Superior temporal gyrus (tissue), 1 donor: Measurements from ENCODE around the gene DDX47.

Source experiments
- DNase-seq: peaks from one replicate; pipeline ENCODE4 v3.0.0-alpha.2; 2016; ENCODE audit errors: extremely low spot score

DDX47 gene

GRCh38 chr12:12813120-12814101 lies at the start of gene DDX47:
TSS of gene DDX47 (plus strand) at chr12:12813346. CDS start at chr12:12813368, 22 bp downstream.
- peak; percentile 95 for DNase-seq

DNA sequence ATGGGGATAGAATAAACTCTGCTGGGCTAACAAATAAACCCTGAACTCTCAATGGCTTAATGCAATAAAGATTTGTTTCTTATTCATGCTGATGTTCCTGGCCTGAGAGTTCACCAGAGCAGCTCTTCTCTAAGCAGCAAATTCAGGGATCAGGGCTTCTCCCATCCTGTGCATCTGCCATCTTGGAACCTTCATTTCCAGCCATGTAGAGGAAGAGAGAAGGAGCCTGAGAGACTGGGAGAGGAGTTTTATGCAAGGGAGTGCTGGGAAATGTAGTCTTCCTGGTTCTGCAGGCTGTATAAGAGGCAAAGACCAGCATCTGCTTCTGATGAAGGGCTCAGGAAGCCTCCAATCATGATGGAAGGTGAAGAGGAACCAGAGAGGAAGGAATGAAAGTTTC lies 48.3 kb upstream of the DDX47 start:
- no peak for DNase-seq

DNA sequence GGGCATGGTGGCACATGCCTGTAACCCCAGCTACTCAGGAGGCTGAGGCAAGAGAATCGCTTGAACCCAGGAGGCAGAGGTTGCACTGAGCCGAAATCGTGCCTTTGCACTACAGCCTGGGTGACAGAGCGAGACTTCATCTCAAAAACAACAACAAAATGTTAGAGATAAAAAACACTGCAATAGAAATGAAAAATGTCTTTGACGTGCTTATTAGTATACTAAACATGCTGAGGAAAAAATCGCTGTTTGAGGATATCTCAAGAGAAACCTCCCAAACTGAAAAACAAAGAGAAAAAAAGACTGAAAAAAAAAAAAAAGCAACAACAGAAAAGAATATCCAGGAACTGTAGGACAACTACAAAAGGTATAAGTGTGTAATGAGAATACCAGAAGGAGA lies 42.9 kb upstream of the DDX47 start:
- DNase-seq = no peak

DNA sequence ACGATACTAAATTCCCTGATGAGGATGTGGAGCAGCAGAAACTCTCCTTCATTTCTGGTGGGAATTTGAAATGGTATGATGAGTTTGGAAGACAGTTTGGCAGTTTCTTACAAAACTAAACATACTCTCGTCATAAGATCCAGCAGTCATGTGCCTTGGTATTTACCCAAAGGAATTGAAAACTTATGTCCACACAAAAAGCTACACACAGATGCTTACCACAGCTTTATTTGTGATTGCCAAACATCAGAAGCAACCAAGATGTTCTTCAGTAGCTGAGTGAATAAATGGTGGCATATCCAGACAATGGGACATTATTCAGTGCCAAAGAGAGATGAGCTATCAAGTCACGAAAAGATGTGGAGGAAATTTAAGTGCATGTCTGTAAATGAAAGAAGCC lies 38.4 kb upstream of the DDX47 start:
- no peak for DNase-seq

GRCh38 chr12:12776261-12776660 lies 36.9 kb upstream of the DDX47 start:
- no peak for DNase-seq

DNA sequence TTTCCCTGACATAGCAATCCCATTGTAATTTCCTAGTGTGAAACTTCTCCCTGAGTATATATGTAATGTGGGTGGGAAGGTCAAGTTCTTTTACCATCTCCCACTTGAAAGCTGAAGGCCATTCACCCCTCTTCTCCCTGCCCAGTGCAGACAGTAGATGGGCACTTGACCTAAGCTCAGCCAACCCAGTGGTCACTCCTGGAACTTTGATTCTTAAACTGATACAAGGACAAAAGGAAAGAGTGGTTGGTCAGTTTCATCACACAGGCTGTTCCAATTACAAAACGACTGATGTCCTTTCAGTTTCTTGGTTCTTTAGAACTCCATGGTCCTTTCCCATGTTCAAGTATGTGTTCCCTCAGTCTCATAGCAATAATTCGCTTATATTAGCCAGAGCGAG lies 36.1 kb upstream of the DDX47 start:
- DNase-seq = no peak

GRCh38 chr12:12779007-12779406 lies 34.1 kb upstream of the DDX47 start:
- no peak for DNase-seq

- DNase-seq = no peak
Measured at GRCh38 chr12:12779529-12779928, 33.6 kb upstream of the DDX47 start.

DNA sequence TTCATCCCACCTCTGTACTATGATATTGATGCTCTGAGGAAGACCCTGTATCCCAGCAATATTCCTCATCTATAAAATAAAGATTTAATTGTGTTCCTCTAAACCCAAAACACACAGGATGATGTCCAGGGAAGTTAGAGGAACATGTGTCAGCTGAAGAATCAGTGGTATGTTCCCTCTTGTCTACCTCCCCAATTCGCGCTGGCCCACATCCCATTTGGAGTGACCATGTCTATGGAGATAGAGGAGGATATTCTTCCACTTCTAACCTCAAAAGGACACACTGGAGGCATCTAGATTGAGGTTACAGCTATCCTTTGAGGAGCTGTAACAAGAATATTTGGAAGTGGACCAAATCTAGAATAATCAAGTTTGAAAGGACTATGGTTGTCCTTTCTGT lies 29.0 kb upstream of the DDX47 start:
- DNase-seq = no peak

DNA sequence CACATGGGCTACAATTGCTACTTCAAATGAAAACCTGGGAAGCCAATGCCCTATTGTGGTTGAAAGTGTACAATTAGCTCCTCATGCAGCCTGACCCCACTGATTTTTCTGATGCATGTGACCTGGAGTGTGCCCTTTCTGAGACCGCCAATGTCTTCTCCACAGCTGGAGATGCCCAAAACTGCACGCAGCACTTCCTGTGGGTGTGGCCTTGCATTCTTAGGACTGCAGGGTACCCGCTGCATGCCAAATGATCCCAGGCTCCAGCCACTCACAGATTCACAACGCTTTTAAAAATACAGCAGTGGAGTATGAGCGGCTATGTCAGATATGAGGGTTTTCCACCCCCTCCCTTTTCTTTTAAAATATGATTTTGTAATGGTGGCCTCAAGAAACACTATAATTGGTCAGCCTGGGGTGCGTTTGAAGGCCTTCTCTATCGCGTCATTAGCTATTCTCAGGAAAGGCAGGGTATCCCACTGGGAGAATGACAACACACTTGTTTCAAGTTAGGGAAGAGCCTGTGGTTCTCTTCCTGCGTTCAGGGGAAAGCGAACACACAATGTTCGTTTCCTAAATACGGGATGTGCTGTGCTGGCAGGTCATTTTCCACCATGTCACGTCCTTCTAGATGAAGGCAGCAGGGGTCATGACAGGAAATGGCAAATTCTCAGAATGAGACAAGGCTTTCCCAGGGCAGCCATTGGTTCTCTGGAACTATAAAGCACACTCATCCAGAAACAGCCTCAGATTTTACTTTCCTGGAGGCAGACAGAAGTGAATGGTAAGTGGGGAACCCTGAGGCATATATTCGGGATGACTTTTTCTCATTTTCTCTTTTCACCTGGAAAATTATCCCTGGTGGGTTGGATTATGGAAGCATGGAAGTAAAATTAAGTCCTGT lies 28.0 kb upstream of the DDX47 start, which contains the start of gene APOLD1:
Gene APOLD1, plus strand, starts transcription at position 749 of the 904 bp plus-strand sequence. Its CDS starts 33 bp downstream, at position 782.
- DNase-seq = no peak

GRCh38 chr12:12786351-12786705 lies 26.8 kb upstream of the DDX47 start:
- peak; percentile 34 for DNase-seq

DNA sequence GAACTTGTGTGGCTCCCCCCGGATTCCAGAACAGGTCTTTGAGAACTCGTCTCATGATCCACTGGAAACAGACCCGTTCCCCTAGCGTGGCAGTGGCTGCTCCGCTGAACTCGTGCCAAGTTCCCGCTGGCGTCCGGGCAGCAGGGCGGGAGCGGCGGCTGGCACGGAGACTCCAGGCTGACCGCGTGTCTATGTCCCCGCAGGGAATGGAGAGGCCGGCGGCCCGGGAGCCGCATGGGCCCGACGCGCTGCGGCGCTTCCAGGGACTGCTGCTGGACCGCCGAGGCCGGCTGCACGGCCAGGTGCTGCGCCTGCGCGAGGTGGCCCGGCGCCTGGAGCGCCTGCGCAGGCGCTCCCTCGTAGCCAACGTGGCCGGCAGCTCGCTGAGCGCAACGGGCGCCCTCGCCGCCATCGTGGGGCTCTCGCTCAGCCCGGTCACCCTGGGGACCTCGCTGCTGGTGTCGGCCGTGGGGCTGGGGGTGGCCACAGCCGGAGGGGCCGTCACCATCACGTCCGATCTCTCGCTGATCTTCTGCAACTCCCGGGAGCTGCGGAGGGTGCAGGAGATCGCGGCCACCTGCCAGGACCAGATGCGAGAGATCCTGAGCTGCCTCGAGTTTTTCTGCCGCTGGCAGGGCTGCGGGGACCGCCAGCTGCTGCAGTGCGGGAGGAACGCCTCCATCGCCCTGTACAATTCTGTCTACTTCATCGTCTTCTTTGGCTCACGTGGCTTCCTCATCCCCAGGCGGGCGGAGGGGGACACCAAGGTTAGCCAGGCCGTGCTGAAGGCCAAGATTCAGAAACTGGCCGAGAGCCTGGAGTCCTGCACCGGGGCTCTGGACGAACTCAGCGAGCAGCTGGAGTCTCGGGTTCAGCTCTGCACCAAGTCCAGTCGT lies 26.2 kb upstream of the DDX47 start:
- DNase-seq = peak; percentile 84

GRCh38 chr12:12788131-12788530 lies 25.0 kb upstream of the DDX47 start:
- DNase-seq = no peak

GRCh38 chr12:12788675-12789368 lies 24.3 kb upstream of the DDX47 start:
- DNase-seq = peak; percentile 93

- no peak for DNase-seq
Measured at GRCh38 chr12:12790956-12791355, 22.2 kb upstream of the DDX47 start.

- no peak for DNase-seq
Measured at GRCh38 chr12:12791756-12792369, 21.3 kb upstream of the DDX47 start.

DNA sequence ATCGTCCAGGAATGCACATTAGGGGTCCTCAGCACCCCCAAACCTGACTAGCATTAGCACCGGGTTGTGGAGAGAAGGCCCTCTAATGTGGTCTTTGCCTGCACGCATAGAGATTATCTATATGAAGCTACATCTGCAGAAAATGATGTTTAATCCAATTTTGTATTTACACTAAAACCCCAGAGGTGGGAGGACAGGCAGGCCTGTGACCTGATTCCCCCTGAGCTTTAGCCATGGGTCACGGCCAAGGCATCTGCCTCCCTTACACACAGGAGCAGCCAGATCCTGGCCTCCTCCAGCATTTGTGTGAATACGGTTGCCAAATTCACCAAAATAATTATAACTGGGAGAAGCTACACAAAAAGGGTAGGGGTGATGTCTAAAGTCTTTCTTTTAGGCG lies 20.7 kb upstream of the DDX47 start:
- no peak for DNase-seq

GRCh38 chr12:12794686-12795085 lies 18.5 kb upstream of the DDX47 start:
- no peak for DNase-seq

DNA sequence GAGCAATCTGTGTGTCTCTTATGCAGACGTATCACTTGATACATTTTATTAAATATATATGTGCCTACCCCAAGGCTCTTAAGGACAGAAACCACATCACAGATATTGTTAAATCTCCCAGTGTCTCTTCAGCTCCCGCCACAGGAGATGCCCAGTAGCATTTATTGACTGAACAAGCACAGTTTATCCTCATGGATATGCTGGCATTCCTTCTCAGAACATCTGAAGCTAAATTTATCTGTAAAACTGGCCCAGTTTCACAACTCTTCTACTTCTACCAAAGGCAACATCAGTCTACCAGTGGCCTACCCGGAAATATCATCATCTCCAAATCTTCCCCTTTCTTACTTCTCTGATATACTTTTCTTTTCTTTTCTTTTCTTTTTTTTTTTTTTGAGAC lies 17.0 kb upstream of the DDX47 start:
- no peak for DNase-seq
